Fibroblast of lung (primary cell): ENCODE results near the gene AMOTL1. TPM values are rescaled to one million over a fixed set of nuclear protein-coding genes. Genes with fewer than 3 reads are reported as not detected.
A peak's percentile ranks its signal among the peaks of the same experiment; 100 is the strongest.

ENCODE experiments used
- DNase-seq, 2 donors: peaks; one replicate each; pipeline versions ENCODE4 v3.0.0 to v3.0.0-alpha.2; 2010; ENCODE audit warnings: low read depth in 2 of 2
- H2AFZ ChIP-seq: 2 replicates; pipeline ENCODE4 v1.5.1; 2012; ENCODE audit warnings: low read length, control low read depth, inconsistent platforms
- H3K27ac ChIP-seq: 2 replicates; pipeline ENCODE4 v1.5.1; 2011; ENCODE audit warnings: low read length, control low read depth; ENCODE audit not compliant: insufficient read depth
- H3K27me3 ChIP-seq: 2 replicates; pipeline ENCODE4 v1.5.1; 2011; ENCODE audit warnings: mild to moderate bottlenecking, low read length; ENCODE audit not compliant: control insufficient read depth, insufficient read depth
- H3K36me3 ChIP-seq: 2 replicates; pipeline ENCODE4 v1.5.1; 2011; ENCODE audit warnings: low read length; ENCODE audit not compliant: control insufficient read depth, insufficient read depth
- H3K4me1 ChIP-seq: 2 replicates; pipeline ENCODE4 v1.5.1; 2011; ENCODE audit warnings: low read length; ENCODE audit not compliant: control insufficient read depth, insufficient read depth; ENCODE audit errors: extremely low read depth
- H3K4me2 ChIP-seq: 2 replicates; pipeline ENCODE4 v1.5.1; 2011; ENCODE audit warnings: low read length, control low read depth; ENCODE audit not compliant: insufficient read depth; ENCODE audit errors: extremely low read depth
- H3K4me3 ChIP-seq, 4 experiments: fragments of 200-600 bp in 1 of 4; sonication (generic) in 1 of 4; replicated peaks in 1 of 4; 2 replicates each; pipeline ENCODE4 v1.5.1; 2011 to 2016; ENCODE audit warnings: low read length in 4 of 4, low read depth in 3 of 4, mild to moderate bottlenecking in 3 of 4, control low read depth in 2 of 4, inconsistent platforms in 1 of 4, mixed read lengths in 1 of 4; ENCODE audit not compliant: insufficient read depth in 1 of 4; ENCODE audit errors: control extremely low read depth in 1 of 4
- H3K79me2 ChIP-seq: 2 replicates; pipeline ENCODE4 v1.5.1; 2012; ENCODE audit warnings: mild to moderate bottlenecking, low read length, inconsistent platforms; ENCODE audit not compliant: control insufficient read depth, insufficient read depth
- H3K9ac ChIP-seq: 2 replicates; pipeline ENCODE4 v1.5.1; 2011; ENCODE audit warnings: mild to moderate bottlenecking, low read length, control low read depth; ENCODE audit not compliant: insufficient read depth
- H3K9me3 ChIP-seq: 2 replicates; pipeline ENCODE4 v1.5.1; 2012; ENCODE audit warnings: low read depth, low read length; ENCODE audit not compliant: control insufficient read depth, insufficient read depth
- H4K20me1 ChIP-seq: 2 replicates; pipeline ENCODE4 v1.5.1; 2011; ENCODE audit warnings: low read length; ENCODE audit not compliant: control insufficient read depth, insufficient read depth; ENCODE audit errors: extremely low read depth
- CTCF ChIP-seq, 2 donors: IDR thresholded peaks in 1 of 2; conservative IDR thresholded peaks in 1 of 2; 1 replicate in 1 of 2; 2 replicates in 1 of 2; pipeline ENCODE4 v1.5.1; 2011 to 2012; ENCODE audit warnings: low read length in 2 of 2, control low read depth in 1 of 2, inconsistent platforms in 1 of 2, low read depth in 1 of 2, mild to moderate bottlenecking in 1 of 2
- EZH2 ChIP-seq: IDR thresholded peaks from 2 replicates; pipeline ENCODE4 v1.5.1; 2012; ENCODE audit warnings: low read length, control low read depth, mild to moderate bottlenecking; ENCODE audit errors: missing control alignments
- polyA plus RNA-seq, 2 donors: library from polyadenylated mRNA; depleted of rRNA in 1 of 2; stranded (reverse) in 1 of 2; unstranded in 1 of 2; fragments of >200 nt; gene quantifications; 2 replicates each; pipeline ENCODE4 v1.2.1, GENCODE V29; 2011 to 2012; ENCODE audit warnings: missing spikeins in 1 of 2
- total RNA-seq: library from RNA; depleted of rRNA; stranded (reverse); fragments of >200 nt; gene quantifications from 2 replicates; pipeline ENCODE4 v1.2.1, GENCODE V29; 2014

AMOTL1 gene
- total and polyA plus RNA-seq, 2 donors (not counting 1 experiment from before 2014, with no cell fraction given), result 38.0 to 63.7 TPM

GRCh38 chr11:94844031-94844430 lies 75.9 kb downstream of the AMOTL1 start:
- Histone ChIP-seq H3K79me2 (no peaks in the 10 kb centered on the region), H3K4me2 (no peak overlapping the region), H3K36me3 (no peaks in the 10 kb centered on the region), H3K9ac (no peak overlapping the region), H3K27me3 (no peaks in the 10 kb centered on the region), H3K9me3 (no peaks in the 10 kb centered on the region), H3K4me1 (peaks cover 4% of the 10 kb centered on the region), H3K27ac (no peak overlapping the region), H4K20me1 (no peaks in the 10 kb centered on the region), H3K4me3 (no peak overlapping the region), H2AFZ (no peak overlapping the region)
- DNase-seq, result no peak
- no peak for TF ChIP-seq CTCF (conservative IDR thresholded peaks at IDR 0.05 in 1 of 2, IDR thresholded peaks at IDR 0.05 in 1 of 2; ENCODE audit: low read depth in 1 of 2, low read length in 2 of 2)
- TF ChIP-seq EZH2, result no peak

GRCh38 chr11:94845622-94846021 lies 77.5 kb downstream of the AMOTL1 start:
- no peak for TF ChIP-seq EZH2
- no peak for TF ChIP-seq CTCF (conservative IDR thresholded peaks at IDR 0.05 in 1 of 2, IDR thresholded peaks at IDR 0.05 in 1 of 2; ENCODE audit: low read depth in 1 of 2, low read length in 2 of 2)
- no peaks in the 10 kb centered on the region for H3K27me3 ChIP-seq
- no peak overlapping the region for H3K4me3 ChIP-seq
- no peak overlapping the region for H2AFZ ChIP-seq
- no peak overlapping the region for H3K9ac ChIP-seq
- DNase-seq, result peak; percentile 27 to 84
- H3K4me1 ChIP-seq, result peaks cover 4% of the 10 kb centered on the region
- H3K79me2 ChIP-seq, result no peaks in the 10 kb centered on the region
- no peak overlapping the region for H3K27ac ChIP-seq
- no peaks in the 10 kb centered on the region for H3K9me3 ChIP-seq
- H3K36me3 ChIP-seq, result peaks cover 1% of the 10 kb centered on the region
- no peak overlapping the region for H3K4me2 ChIP-seq
- no peaks in the 10 kb centered on the region for H4K20me1 ChIP-seq

GRCh38 chr11:94849839-94850238 lies 81.7 kb downstream of the AMOTL1 start:
- no peak overlapping the region for H3K27ac ChIP-seq
- no peak for TF ChIP-seq CTCF (conservative IDR thresholded peaks at IDR 0.05 in 1 of 2, IDR thresholded peaks at IDR 0.05 in 1 of 2; ENCODE audit: low read depth in 1 of 2, low read length in 2 of 2)
- TF ChIP-seq EZH2, result no peak

More at GRCh38 chr11:94849839-94850238, 81.7 kb downstream of the AMOTL1 start:
- H3K9ac ChIP-seq, result no peak overlapping the region
- DNase-seq, result peak in 1 of 2 donors; percentile 20
- no peaks in the 10 kb centered on the region for H3K9me3 ChIP-seq
- no peaks in the 10 kb centered on the region for H4K20me1 ChIP-seq
- H3K4me1 ChIP-seq, result peaks cover 4% of the 10 kb centered on the region
- H3K4me2 ChIP-seq, result no peak overlapping the region
- H3K27me3 ChIP-seq, result no peaks in the 10 kb centered on the region
- peaks cover 6% of the 10 kb centered on the region for H3K36me3 ChIP-seq
- H2AFZ ChIP-seq, result no peak overlapping the region
- no peaks in the 10 kb centered on the region for H3K79me2 ChIP-seq
- H3K4me3 ChIP-seq, result no peak overlapping the region
